DND-41 (cell line): Measurements from ENCODE around the gene TRIM15.
A peak's percentile ranks its signal among the peaks of the same experiment; 100 is the strongest.

Source experiments
- ATAC-seq: fragments of 200-7000 bp; cut with Tn5 transposase; 3 replicates; pipeline ENCODE4 v1.9.1; 2021; ENCODE audit warnings: low read depth; ENCODE audit not compliant: insufficient read depth
- DNase-seq: peaks from one replicate; pipeline ENCODE4 v3.0.0-alpha.2; 2020
- H2AFZ ChIP-seq: 2 replicates; pipeline ENCODE4 v1.6.0; 2012; ENCODE audit warnings: low read depth, low read length
- H3K27ac ChIP-seq: 2 replicates; pipeline ENCODE4 v1.5.1; 2012; ENCODE audit warnings: low read length, inconsistent platforms
- H3K27me3 ChIP-seq: fragments of 200-600 bp; sonication (generic); 2 replicates; pipeline ENCODE4 v1.6.0; 2012; ENCODE audit warnings: low read length, mild to moderate bottlenecking, inconsistent platforms; ENCODE audit not compliant: insufficient read depth, poor library complexity
- H3K36me3 ChIP-seq: 2 replicates; pipeline ENCODE4 v1.5.1; 2012; ENCODE audit warnings: low read length, inconsistent platforms; ENCODE audit not compliant: insufficient read depth
- H3K4me1 ChIP-seq: 2 replicates; pipeline ENCODE4 v1.5.1; 2012; ENCODE audit warnings: mild to moderate bottlenecking, low read length; ENCODE audit not compliant: insufficient read depth
- H3K4me2 ChIP-seq: 2 replicates; pipeline ENCODE4 v1.6.0; 2012; ENCODE audit warnings: mild to moderate bottlenecking, moderate library complexity, low read length, inconsistent platforms; ENCODE audit not compliant: insufficient read depth
- H3K4me3 ChIP-seq, 2 experiments: fragments of 200-600 bp in 1 of 2; shearing (Covaris generic) in 1 of 2; 2 replicates each; pipeline ENCODE4 v1.5.1; 2012 to 2016; ENCODE audit warnings: inconsistent platforms in 2 of 2, low read length in 2 of 2, mild to moderate bottlenecking in 2 of 2, low read depth in 1 of 2, moderate library complexity in 1 of 2
- H3K79me2 ChIP-seq: 2 replicates; pipeline ENCODE4 v1.6.0; 2012; ENCODE audit warnings: low read length, inconsistent platforms; ENCODE audit not compliant: insufficient read depth
- H3K9ac ChIP-seq: 2 replicates; pipeline ENCODE4 v1.6.0; 2012; ENCODE audit warnings: low read depth, mild to moderate bottlenecking, inconsistent platforms, low read length, moderate library complexity
- H3K9me3 ChIP-seq: 2 replicates; pipeline ENCODE4 v1.5.1; 2012; ENCODE audit warnings: low read length, moderate library complexity, mild to moderate bottlenecking, inconsistent platforms; ENCODE audit not compliant: insufficient read depth, severe bottlenecking
- H4K20me1 ChIP-seq: 2 replicates; pipeline ENCODE4 v1.6.0; 2012; ENCODE audit warnings: low read length; ENCODE audit not compliant: insufficient read depth
- EZH2 ChIP-seq: IDR thresholded peaks from 3 replicates; pipeline ENCODE4 v1.6.1; 2012; ENCODE audit warnings: borderline replicate concordance, low read depth, mild to moderate bottlenecking, moderate library complexity, low read length, inconsistent platforms; ENCODE audit not compliant: severe bottlenecking
- TF ChIP-seq, protein P1 (sequence below): IDR thresholded peaks from 2 replicates; pipeline ENCODE4 v1.5.1; 2012; ENCODE audit warnings: borderline replicate concordance, low read length, moderate library complexity, mild to moderate bottlenecking; ENCODE audit not compliant: poor library complexity, severe bottlenecking; ENCODE audit errors: extremely low read depth

TRIM15 gene

GRCh38 chr6:30213957-30214656 lies 50.8 kb downstream of the TRIM15 start:
- Histone ChIP-seq H3K36me3 (peaks cover 16% of the 10 kb centered on the region), H3K27ac (peak overlapping the region; percentile 98), H3K27me3 (no peaks in the 10 kb centered on the region), H3K79me2 (peaks cover 39% of the 10 kb centered on the region), H3K9ac (peak overlapping the region; percentile 97), H3K4me2 (peak overlapping the region; percentile 75), H3K9me3 (no peaks in the 10 kb centered on the region), H2AFZ (peak overlapping the region; percentile 97), H3K4me3 (peak overlapping the region; percentile 91), H3K4me1 (peaks cover 41% of the 10 kb centered on the region), H4K20me1 (peaks cover 13% of the 10 kb centered on the region; the same call in 1 of the 2 replicates)
- TF ChIP-seq, protein P1, sequence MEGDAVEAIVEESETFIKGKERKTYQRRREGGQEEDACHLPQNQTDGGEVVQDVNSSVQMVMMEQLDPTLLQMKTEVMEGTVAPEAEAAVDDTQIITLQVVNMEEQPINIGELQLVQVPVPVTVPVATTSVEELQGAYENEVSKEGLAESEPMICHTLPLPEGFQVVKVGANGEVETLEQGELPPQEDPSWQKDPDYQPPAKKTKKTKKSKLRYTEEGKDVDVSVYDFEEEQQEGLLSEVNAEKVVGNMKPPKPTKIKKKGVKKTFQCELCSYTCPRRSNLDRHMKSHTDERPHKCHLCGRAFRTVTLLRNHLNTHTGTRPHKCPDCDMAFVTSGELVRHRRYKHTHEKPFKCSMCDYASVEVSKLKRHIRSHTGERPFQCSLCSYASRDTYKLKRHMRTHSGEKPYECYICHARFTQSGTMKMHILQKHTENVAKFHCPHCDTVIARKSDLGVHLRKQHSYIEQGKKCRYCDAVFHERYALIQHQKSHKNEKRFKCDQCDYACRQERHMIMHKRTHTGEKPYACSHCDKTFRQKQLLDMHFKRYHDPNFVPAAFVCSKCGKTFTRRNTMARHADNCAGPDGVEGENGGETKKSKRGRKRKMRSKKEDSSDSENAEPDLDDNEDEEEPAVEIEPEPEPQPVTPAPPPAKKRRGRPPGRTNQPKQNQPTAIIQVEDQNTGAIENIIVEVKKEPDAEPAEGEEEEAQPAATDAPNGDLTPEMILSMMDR: no peak
- no peak for TF ChIP-seq EZH2
- ATAC-seq (peak; percentile 54), DNase-seq (peak; percentile 75)

- no peaks in the 10 kb centered on the region for H3K27me3 ChIP-seq
- no peaks in the 10 kb centered on the region for H3K9me3 ChIP-seq
- peaks cover 34% of the 10 kb centered on the region for H3K79me2 ChIP-seq
- peaks cover 8% of the 10 kb centered on the region; the same call in 1 of the 2 replicates for H4K20me1 ChIP-seq
- peak overlapping the region; percentile 97 for H3K9ac ChIP-seq
- DNase-seq: no peak
- H3K4me1 ChIP-seq: peaks cover 39% of the 10 kb centered on the region
- peak overlapping the region; percentile 97 for H2AFZ ChIP-seq
- H3K36me3 ChIP-seq: peaks cover 12% of the 10 kb centered on the region; the same call in 1 of the 2 replicates
- TF ChIP-seq, protein P1: no peak
- no peak for TF ChIP-seq EZH2
- peak overlapping the region; percentile 98; the same call in 1 of the 2 replicates for H3K27ac ChIP-seq
- no peak for ATAC-seq
- peak overlapping the region; percentile 91; a peak in 3 of 4 replicates for H3K4me3 ChIP-seq
- peak overlapping the region; percentile 75 for H3K4me2 ChIP-seq
Observed at GRCh38 chr6:30214657-30214982, 51.3 kb downstream of the TRIM15 start.

GRCh38 chr6:30216096-30216495 lies 52.8 kb downstream of the TRIM15 start:
- ATAC-seq (no peak), DNase-seq (no peak)
- peaks cover 28% of the 10 kb centered on the region for H3K4me1 ChIP-seq
- TF ChIP-seq EZH2: no peak
- TF ChIP-seq, protein P1: no peak
- H3K27me3 ChIP-seq: no peaks in the 10 kb centered on the region
- no peak overlapping the region for H2AFZ ChIP-seq
- H3K4me3 ChIP-seq: no peak overlapping the region
- no peaks in the 10 kb centered on the region; the same call in 1 of the 2 replicates for H4K20me1 ChIP-seq
- no peak overlapping the region for H3K4me2 ChIP-seq
- no peak overlapping the region for H3K9ac ChIP-seq
- H3K9me3 ChIP-seq: no peaks in the 10 kb centered on the region
- no peak overlapping the region for H3K27ac ChIP-seq
- peaks cover 21% of the 10 kb centered on the region for H3K79me2 ChIP-seq
- peaks cover 4% of the 10 kb centered on the region; the same call in 1 of the 2 replicates for H3K36me3 ChIP-seq
